DOHH2 (cell line): Measurements from ENCODE around the gene SYNE3.

Experiments used
- EZH2phosphoT487 ChIP-seq: fragments of 200-600 bp; sonication (generic); IDR thresholded peaks from 2 replicates; pipeline ENCODE4 v1.6.1; 2017; ENCODE audit warnings: borderline replicate concordance, mild to moderate bottlenecking, antibody characterized with exemption, low read length, moderate library complexity, mixed read lengths
- TF ChIP-seq, protein P1 (sequence below): fragments of 200-600 bp; sonication (generic); IDR thresholded peaks from one replicate; pipeline ENCODE4 v1.5.1; 2014; ENCODE audit warnings: antibody characterized with exemption, mild to moderate bottlenecking, low read depth, low read length; ENCODE audit not compliant: poor library complexity, severe bottlenecking

DNA sequence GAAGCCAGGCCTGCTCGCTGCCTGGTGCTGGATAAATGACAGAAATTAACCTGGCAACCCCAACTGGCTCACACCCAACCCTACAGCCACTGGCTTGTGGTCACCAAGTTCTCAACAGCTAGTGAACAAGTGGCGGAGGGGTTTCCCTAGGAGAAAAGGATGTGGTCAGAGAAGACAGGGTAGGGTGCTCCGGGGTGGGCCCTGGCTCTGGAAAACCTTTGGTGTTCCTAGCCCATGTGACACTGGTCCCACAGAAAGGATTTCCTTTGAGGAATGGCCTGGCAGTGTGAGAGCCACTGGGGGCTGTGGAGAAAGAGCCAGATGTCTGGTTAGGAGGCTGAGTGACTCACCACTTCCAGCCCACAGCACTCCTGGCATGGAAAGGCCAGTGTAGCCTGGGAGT, 8.7 kb downstream of the SYNE3 start:
- TF ChIP-seq, protein P1, sequence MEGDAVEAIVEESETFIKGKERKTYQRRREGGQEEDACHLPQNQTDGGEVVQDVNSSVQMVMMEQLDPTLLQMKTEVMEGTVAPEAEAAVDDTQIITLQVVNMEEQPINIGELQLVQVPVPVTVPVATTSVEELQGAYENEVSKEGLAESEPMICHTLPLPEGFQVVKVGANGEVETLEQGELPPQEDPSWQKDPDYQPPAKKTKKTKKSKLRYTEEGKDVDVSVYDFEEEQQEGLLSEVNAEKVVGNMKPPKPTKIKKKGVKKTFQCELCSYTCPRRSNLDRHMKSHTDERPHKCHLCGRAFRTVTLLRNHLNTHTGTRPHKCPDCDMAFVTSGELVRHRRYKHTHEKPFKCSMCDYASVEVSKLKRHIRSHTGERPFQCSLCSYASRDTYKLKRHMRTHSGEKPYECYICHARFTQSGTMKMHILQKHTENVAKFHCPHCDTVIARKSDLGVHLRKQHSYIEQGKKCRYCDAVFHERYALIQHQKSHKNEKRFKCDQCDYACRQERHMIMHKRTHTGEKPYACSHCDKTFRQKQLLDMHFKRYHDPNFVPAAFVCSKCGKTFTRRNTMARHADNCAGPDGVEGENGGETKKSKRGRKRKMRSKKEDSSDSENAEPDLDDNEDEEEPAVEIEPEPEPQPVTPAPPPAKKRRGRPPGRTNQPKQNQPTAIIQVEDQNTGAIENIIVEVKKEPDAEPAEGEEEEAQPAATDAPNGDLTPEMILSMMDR: no peak
- TF ChIP-seq EZH2phosphoT487: no peak
